ENCODE measurements around the gene GUCA2A.

GUCA2A gene

DNA sequence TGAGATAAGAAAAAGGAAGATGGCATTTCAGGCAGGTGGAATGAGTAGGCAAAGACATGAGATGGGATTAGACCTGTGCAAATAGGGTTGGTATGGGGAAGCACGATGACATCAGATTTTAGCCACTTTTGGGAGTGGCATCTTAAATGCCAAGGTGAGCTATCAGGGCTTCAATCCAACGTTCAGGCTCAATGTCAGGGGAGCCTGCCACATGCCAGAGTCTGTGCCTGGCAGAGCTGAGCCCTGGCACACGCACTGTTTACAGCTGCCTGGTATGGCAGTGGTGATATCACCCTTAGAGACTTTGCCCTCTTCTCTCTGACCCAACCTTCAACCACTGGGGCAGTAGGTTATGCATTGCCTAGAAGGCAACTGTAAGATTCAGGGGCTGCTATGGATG lies 12.4 kb downstream of the GUCA2A start:
- ChIA-PET CTCF (interaction anchor here (1.6 to 9.9 kb wide), 2 partner anchors 22 to 226 kb away, joined by 3 to 60 read pairs; no protein-coding TSS in a partner anchor), POLR2A (no interaction called here)
- TF ChIP-seq, protein P1, sequence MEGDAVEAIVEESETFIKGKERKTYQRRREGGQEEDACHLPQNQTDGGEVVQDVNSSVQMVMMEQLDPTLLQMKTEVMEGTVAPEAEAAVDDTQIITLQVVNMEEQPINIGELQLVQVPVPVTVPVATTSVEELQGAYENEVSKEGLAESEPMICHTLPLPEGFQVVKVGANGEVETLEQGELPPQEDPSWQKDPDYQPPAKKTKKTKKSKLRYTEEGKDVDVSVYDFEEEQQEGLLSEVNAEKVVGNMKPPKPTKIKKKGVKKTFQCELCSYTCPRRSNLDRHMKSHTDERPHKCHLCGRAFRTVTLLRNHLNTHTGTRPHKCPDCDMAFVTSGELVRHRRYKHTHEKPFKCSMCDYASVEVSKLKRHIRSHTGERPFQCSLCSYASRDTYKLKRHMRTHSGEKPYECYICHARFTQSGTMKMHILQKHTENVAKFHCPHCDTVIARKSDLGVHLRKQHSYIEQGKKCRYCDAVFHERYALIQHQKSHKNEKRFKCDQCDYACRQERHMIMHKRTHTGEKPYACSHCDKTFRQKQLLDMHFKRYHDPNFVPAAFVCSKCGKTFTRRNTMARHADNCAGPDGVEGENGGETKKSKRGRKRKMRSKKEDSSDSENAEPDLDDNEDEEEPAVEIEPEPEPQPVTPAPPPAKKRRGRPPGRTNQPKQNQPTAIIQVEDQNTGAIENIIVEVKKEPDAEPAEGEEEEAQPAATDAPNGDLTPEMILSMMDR (IDR thresholded peaks at IDR 0.05; ENCODE audit: control extremely low read depth, extremely low read depth, low read depth, missing control alignments) = no peak
- no peak for DNase-seq (ENCODE audit: extremely low spot score)

DNA sequence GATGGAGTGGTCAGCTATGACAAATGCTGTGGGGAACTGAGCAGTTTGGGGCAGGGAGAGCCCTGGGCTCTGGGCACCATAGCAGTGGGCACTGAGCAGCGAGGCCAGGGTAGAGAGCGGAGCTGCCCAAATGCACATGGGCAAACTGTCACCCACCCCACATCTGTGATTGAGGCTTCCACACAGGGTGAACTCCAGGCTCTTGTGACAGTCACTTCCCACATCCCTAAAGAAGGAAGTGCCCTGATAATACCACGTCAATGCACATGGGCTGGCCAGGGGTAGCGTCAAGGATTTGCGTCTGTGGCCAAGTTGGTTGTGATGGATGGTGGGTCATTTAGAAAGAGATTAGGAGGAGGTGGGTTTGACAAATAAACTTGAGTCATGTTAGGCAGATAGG lies 13.9 kb downstream of the GUCA2A start:
- ChIA-PET CTCF (interaction anchor here (1.1 to 9.9 kb wide), 3 partner anchors 10 to 225 kb away, joined by 3 to 60 read pairs (median 3); no protein-coding TSS in a partner anchor), POLR2A (no interaction called here)
- no peak for DNase-seq (ENCODE audit: extremely low spot score)
- TF ChIP-seq, protein P1 (IDR thresholded peaks at IDR 0.05; ENCODE audit: control extremely low read depth, extremely low read depth, low read depth, missing control alignments) = no peak

DNA sequence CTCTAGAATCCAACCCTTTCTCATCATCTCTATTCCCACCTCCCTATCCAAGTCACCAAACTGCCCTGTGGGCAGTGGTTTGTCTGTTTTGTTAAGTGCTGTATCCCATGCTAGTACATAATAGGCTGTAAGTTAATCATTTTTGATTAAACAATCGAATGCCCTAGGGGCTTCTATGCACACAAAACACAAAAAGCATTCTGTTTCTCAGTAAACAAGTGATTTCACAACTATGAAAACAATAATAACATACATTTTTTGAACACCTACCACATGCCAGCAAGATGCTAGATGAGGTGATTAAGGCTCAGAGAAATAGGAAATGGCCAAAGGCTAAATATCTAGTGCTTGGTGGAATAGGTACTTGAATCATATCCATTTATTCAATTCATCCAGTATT lies 16.4 kb downstream of the GUCA2A start:
- CTCF ChIA-PET = interaction anchor here (1.0 to 1.7 kb wide), 6 partner anchors 11 to 925 kb away, joined by 3 to 10 read pairs (median 4); no protein-coding TSS in a partner anchor
- POLR2A ChIA-PET = no interaction called here
- TF ChIP-seq, protein P1 (IDR thresholded peaks at IDR 0.05; ENCODE audit: control extremely low read depth, extremely low read depth, low read depth, missing control alignments) = no peak
- no peak for DNase-seq (ENCODE audit: extremely low spot score)

DNA sequence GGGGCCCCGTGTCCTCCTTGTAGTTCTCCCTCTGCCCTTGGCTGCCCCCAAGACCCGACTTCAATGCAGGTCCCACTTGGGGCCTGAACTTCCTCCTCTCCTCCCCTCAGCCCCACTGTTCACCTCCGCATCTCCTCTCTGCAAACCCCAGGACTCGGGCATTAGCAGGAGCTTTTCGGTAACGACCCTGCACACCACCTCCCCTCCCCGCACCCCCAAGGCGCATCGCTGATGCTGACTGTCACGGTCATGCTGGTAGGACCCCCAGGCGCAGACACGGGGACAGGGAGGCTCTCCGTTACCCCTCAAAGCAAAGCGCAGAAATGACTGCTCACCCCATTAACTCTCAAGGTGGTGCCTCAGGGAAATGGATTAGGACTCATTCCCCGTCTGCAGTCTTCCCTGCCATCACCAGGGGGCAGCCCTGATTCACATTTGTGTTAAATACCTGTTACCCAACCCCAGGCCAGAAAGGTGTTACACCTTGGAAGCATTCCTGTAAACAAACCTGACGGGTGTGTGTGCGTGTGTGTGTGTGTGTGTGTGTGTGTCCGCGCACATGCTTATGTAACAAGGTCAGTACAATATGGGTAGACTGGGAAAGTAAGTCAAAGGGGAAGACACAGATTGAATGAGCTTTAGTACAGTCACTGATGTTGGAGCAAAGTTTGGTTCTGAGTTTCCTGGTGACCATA lies 17.8 kb downstream of the GUCA2A start:
- ChIA-PET POLR2A (no interaction called here), CTCF (interaction anchor here (0.7 to 1.7 kb wide), 10 partner anchors 9 to 214 kb away, joined by 3 to 10 read pairs (median 3); no protein-coding TSS in a partner anchor)
- TF ChIP-seq, protein P1 (IDR thresholded peaks at IDR 0.05; ENCODE audit: control extremely low read depth, extremely low read depth, low read depth, missing control alignments) = peak; percentile 86
- DNase-seq (ENCODE audit: extremely low spot score) = peak; percentile 83

DNA sequence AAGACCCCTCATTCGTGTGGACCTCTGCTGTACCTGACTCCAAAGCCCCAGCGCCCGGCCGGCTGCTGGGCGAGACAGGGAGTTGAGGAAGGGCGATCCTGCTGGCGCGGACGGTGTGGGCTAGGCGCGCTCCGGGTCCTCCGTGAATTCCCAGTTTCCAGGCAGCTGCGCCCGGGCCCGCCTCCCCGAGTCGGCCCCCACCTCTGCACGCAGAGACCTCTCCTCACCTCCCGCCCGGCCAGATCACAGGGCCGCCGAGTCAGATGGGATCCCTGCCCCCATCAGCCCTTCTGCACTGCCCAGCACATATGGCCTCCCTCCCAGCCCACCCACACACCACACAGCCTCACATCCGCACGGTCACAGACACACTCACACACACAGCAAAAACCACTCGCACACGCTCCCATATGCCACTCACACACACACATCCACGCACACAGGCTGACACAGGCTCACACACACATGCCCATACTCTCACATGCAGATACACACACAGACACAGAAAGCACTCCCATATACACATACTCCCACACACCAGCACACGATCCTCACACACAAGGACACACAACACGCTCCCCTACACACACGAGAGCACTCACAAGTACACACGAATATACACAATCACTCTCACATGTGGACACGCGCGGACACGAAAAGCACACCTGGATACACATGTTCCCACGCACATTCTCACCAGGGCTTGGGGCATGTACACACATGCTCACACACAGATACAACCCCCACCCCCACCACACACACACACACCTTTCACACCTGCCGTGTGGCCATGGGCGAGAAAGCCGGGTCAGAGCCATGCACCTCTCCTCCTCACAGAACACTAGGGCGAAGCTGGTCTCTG lies 18.6 kb downstream of the GUCA2A start:
- TF ChIP-seq, protein P1 (IDR thresholded peaks at IDR 0.05; ENCODE audit: control extremely low read depth, extremely low read depth, low read depth, missing control alignments) = no peak
- no peak for DNase-seq (ENCODE audit: extremely low spot score)
- CTCF ChIA-PET = no interaction called here
- POLR2A ChIA-PET = no interaction called here

DNA sequence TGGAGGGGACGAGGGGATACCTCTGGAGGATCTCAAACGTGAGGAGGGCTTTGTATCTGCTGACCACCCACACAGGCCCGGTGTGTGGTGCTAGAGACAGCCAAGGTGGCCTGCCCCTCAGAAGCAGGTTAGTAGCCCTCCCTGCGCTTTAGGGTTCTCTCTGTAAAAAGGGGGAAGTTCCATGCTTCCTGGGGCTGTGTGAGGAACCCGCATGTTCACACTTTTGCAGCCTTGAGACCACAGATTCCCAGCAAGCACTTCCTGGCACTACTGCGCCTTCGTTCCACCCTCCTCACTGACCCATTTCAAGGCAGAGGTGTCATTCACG lies 19.2 kb downstream of the GUCA2A start:
- CTCF ChIA-PET = no interaction called here
- POLR2A ChIA-PET = no interaction called here
- TF ChIP-seq, protein P1 (IDR thresholded peaks at IDR 0.05; ENCODE audit: control extremely low read depth, extremely low read depth, low read depth, missing control alignments) = no peak
- no peak for DNase-seq (ENCODE audit: extremely low spot score)

Measured in GM10248 (cell line).